ENCODE data around the gene POLR1C. TPM values are rescaled to one million over a fixed set of nuclear protein-coding genes. Genes with fewer than 3 reads are reported as not detected.
"Not testable (repeated sequence)": the region's sequence is repeated elsewhere in the genome, so short reads cannot be mapped to it uniquely, and the experiment has no call there.

Gene POLR1C
- total RNA-seq, 2 experiments from 2014 or later: 47.5 to 50.1 TPM

DNA sequence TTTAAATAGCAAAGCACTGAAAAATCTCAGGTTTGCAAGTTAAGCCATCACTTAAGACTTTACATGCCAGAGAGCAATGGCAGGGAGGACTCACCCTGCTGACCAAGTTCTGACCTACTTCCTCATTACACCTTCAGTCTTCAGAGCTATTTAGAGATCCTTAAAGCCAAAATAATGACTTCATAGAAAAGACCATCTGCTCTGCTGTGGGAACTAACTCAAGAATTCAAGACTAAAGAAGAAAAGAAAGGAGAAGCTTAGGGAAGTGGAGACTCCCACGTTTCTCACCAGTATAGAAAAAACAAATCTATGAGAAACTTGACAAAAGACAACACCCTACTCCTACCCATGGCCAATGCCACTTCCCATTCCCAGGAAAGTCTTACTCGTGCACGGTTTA lies 30.3 kb downstream of the POLR1C start:
- DNase-seq: no peak
- Mint-ChIP-seq H3K27ac (no peak overlapping the region), H3K4me1 (ENCODE audit: low read depth) (no peaks in the 10 kb centered on the region), H3K36me3 (ENCODE audit: low read depth) (peaks cover 53% of the 10 kb centered on the region), H3K27me3 (ENCODE audit: low read depth) (no peaks in the 10 kb centered on the region), H3K4me3 (no peak overlapping the region), H3K9me3 (no peaks in the 10 kb centered on the region)
- CTCF ChIA-PET: interaction anchor here (1.0 to 2.7 kb wide), 3 partner anchors 23 to 61 kb away, joined by 5 to 8 read pairs (median 5); no protein-coding TSS in a partner anchor
- intact Hi-C loops (cut with micrococcal nuclease): no loop called here

DNA sequence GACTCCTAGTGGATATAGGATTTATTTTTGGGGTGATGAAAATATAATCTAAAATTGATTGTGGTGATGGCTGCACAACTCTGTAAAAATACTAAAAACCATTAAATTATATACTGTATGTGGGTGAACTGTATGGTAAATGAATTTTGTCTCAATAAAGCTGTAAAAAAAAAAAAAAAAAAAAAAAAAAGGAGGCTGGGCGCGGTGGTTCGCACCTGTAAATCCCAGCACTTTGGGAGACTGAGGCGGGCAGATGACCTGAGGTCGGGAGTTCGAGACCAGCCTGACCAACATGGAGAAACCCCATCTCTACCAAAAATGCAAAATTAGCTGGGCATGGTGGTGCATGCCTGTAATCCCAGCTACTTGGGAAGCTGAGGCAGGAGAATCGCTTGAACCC lies 40.7 kb downstream of the POLR1C start:
- intact Hi-C loops (cut with micrococcal nuclease); H3K27ac Mint-ChIP-seq; H3K9me3 Mint-ChIP-seq: not testable (repeated sequence)

DNA sequence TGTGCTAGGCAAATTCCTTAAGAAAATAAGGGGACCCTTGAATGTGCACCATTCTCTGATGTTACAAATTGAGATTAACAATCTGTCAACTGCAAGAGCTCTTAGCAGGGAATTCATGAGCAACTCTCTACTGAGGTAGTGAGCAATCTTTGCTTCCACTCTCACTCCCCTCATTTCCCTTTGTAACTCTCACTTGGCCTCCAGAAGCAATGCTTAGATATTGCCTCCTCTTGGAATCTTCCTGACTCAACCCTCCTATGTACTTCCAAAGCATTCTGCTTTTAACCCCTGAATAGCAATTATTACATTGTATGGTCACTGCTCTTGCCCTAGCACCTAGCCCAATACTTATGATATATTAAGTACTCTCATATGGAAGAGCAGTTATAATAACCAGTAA lies 42.4 kb downstream of the POLR1C start:
- no peak for DNase-seq
- H3K36me3 Mint-ChIP-seq (ENCODE audit: low read depth): peaks cover 56% of the 10 kb centered on the region
- intact Hi-C loops (cut with micrococcal nuclease): no loop called here
- H3K4me3 Mint-ChIP-seq: no peak overlapping the region
- no peaks in the 10 kb centered on the region for H3K27me3 Mint-ChIP-seq (ENCODE audit: low read depth)
- no peaks in the 10 kb centered on the region for H3K9me3 Mint-ChIP-seq
- H3K4me1 Mint-ChIP-seq (ENCODE audit: low read depth): no peaks in the 10 kb centered on the region
- CTCF ChIA-PET: interaction anchor here (0.7 to 1.3 kb wide), 2 partner anchors 9 to 12 kb away, joined by 3 read pairs; no protein-coding TSS in a partner anchor
- no peak overlapping the region for H3K27ac Mint-ChIP-seq

More for the DNA sequence above, 40.7 kb downstream of the POLR1C start:
- peaks cover 66% of the 10 kb centered on the region for H3K36me3 Mint-ChIP-seq (ENCODE audit: low read depth)
- H3K4me3 Mint-ChIP-seq; H3K27me3 Mint-ChIP-seq (ENCODE audit: low read depth); DNase-seq; H3K4me1 Mint-ChIP-seq (ENCODE audit: low read depth); CTCF ChIA-PET: not testable (repeated sequence)

DNA sequence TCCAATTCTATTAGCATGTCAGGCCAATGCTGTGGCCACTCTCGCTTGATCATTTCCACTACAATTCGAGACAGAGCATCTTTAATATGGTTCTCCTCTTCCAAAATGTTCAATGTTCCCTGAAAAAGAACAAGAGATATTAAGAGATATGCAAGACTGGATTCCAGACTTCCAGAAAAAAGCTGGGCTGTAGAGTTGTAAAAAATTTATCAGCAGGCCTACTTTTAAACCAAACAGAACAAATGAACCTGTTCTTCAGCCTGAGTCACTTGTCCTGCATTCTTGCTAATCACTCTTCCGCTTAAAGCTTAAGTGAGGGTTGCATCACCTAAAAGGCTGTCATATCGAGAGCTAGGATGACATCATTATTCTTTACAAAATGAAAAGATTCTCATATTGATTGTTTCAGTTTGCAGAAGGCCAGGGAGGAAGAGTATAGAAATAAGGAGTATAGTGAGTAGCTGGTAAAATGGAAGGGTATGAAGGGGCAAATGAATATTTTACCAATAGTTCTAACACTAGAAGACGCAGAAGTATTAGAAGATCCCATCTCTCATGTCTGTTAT lies 54.1 kb downstream of the POLR1C start:
- CTCF ChIA-PET: interaction anchor here (0.6 to 1.8 kb wide), 7 partner anchors 12 to 134 kb away, joined by 3 to 5 read pairs (median 4); no protein-coding TSS in a partner anchor
- Mint-ChIP-seq H3K9me3 (no peaks in the 10 kb centered on the region), H3K36me3 (ENCODE audit: low read depth) (peaks cover 52% of the 10 kb centered on the region), H3K27ac (peak overlapping the region; percentile 89), H3K4me3 (no peak overlapping the region), H3K27me3 (ENCODE audit: low read depth) (no peaks in the 10 kb centered on the region), H3K4me1 (ENCODE audit: low read depth) (peaks cover 36% of the 10 kb centered on the region)
- DNase-seq: peak; percentile 34
- intact Hi-C loops (cut with micrococcal nuclease): loop anchor here (1.0 to 10.0 kb wide), 4 partner anchors 58 to 796 kb away; partner anchors contain the start of genes CNPY3 and GTPBP2

Other genes with a start within 250 kb of the POLR1C start
- not detected for gene SLC22A7, start 218.8 kb upstream of the POLR1C start, total RNA-seq
- gene CRIP3, start 208.3 kb upstream of the POLR1C start, total RNA-seq: 1 to 10 TPM; 2.9 to 3.1 TPM
- 1 to 10 TPM; 9.3 to 9.9 TPM for gene ZNF318, start 147.4 kb upstream of the POLR1C start, total RNA-seq
- gene ABCC10, start 89.5 kb upstream of the POLR1C start, total RNA-seq: 10 to 100 TPM; 22.7 to 26.6 TPM
- under 1 TPM; 0.47 to 0.52 TPM for gene DLK2, start 61.5 kb upstream of the POLR1C start, total RNA-seq
- 10 to 100 TPM; 23.0 to 24.6 TPM for gene TJAP1, start 39.5 kb upstream of the POLR1C start, total RNA-seq
- under 1 TPM; 0.10 to 0.17 TPM for gene LRRC73, start 6.7 kb upstream of the POLR1C start, total RNA-seq
- 10 to 100 TPM; 26.2 to 26.5 TPM for gene YIPF3, start 163 bp upstream of the POLR1C start, total RNA-seq
- 10 to 100 TPM; 74.9 to 93.2 TPM for gene XPO5, start 58.9 kb downstream of the POLR1C start, total RNA-seq
- gene POLH, start 59.1 kb downstream of the POLR1C start, total RNA-seq: 10 to 100 TPM; 63.3 to 68.6 TPM
- 10 to 100 TPM; 54.5 to 57.5 TPM for gene GTPBP2, start 112.2 kb downstream of the POLR1C start, total RNA-seq
- 10 to 100 TPM; 19.8 to 22.7 TPM for gene MAD2L1BP, start 118.8 kb downstream of the POLR1C start, total RNA-seq
- not detected for gene RSPH9, start 127.9 kb downstream of the POLR1C start, total RNA-seq
- gene MRPS18A, start 170.7 kb downstream of the POLR1C start, total RNA-seq: 10 to 100 TPM; 47.8 to 50.2 TPM

All from activated naive CD4-positive, alpha-beta T cell treated with anti-CD3 and anti-CD28 coated beads for 36 hours (primary cell).